Neuronal stem cell (in vitro differentiated cells): ENCODE data around the gene HAPSTR1. TPM values are rescaled to one million over a fixed set of nuclear protein-coding genes. Genes with fewer than 3 reads are reported as not detected.
"Not testable (repeated sequence)": the region's sequence is repeated elsewhere in the genome, so short reads cannot be mapped to it uniquely, and the experiment has no call there.

Experiments
- DNase-seq: peaks from one replicate; pipeline ENCODE4 v3.0.0-alpha.2; 2013; ENCODE audit warnings: low spot score
- H2AFZ ChIP-seq: one replicate; pipeline ENCODE4 v1.6.1; 2013; ENCODE audit warnings: mild to moderate bottlenecking, low read length, inconsistent platforms
- H2AK5ac ChIP-seq: 2 replicates; pipeline ENCODE4 v1.6.1; 2013; ENCODE audit warnings: low read depth, mild to moderate bottlenecking, inconsistent platforms, low read length, moderate library complexity, mixed read lengths
- H2BK120ac ChIP-seq: 2 replicates; pipeline ENCODE4 v1.6.1; 2013; ENCODE audit warnings: low read depth, mild to moderate bottlenecking, inconsistent platforms, low read length, moderate library complexity, mixed read lengths
- H2BK12ac ChIP-seq: one replicate; pipeline ENCODE4 v1.6.1; 2013; ENCODE audit warnings: low read length, inconsistent platforms
- H2BK15ac ChIP-seq: 2 replicates; pipeline ENCODE4 v1.6.1; 2013; ENCODE audit warnings: mild to moderate bottlenecking, low read length, inconsistent platforms, mixed read lengths
- H2BK5ac ChIP-seq: one replicate; pipeline ENCODE4 v1.6.1; 2013; ENCODE audit warnings: inconsistent platforms, mild to moderate bottlenecking, low read length, moderate library complexity
- H3K14ac ChIP-seq: one replicate; pipeline ENCODE4 v1.6.1; 2013; ENCODE audit warnings: low read length, inconsistent platforms
- H3K18ac ChIP-seq: 2 replicates; pipeline ENCODE4 v1.6.1; 2013; ENCODE audit warnings: low read length, inconsistent platforms
- H3K23ac ChIP-seq: 2 replicates; pipeline ENCODE4 v1.6.1; 2013; ENCODE audit warnings: low read depth, mild to moderate bottlenecking, mixed read lengths, low read length, inconsistent platforms; ENCODE audit not compliant: poor library complexity
- H3K27ac ChIP-seq: replicated peaks from 3 replicates; pipeline ENCODE4 v1.5.1; 2013; ENCODE audit warnings: low read length, inconsistent platforms
- H3K27me3 ChIP-seq, 3 experiments: 2 replicates each; pipeline ENCODE4 v1.6.1; 2013; ENCODE audit warnings: low read length in 3 of 3, mild to moderate bottlenecking in 2 of 3, inconsistent platforms in 1 of 3, low read depth in 1 of 3, mixed read lengths in 1 of 3, moderate library complexity in 1 of 3; ENCODE audit not compliant: control insufficient read depth in 3 of 3, insufficient read depth in 3 of 3
- H3K36me3 ChIP-seq, 2 donors: replicated peaks in 1 of 2; 2 replicates each; pipeline ENCODE4 v1.6.1; 2013; ENCODE audit warnings: low read length in 2 of 2; ENCODE audit not compliant: control insufficient read depth in 2 of 2, insufficient read depth in 2 of 2
- H3K4ac ChIP-seq: 2 replicates; pipeline ENCODE4 v1.6.1; 2013; ENCODE audit warnings: inconsistent platforms, mild to moderate bottlenecking, low read length, moderate library complexity
- H3K4me1 ChIP-seq, 2 donors: 1 replicate in 1 of 2; 2 replicates in 1 of 2; pipeline ENCODE4 v1.6.1; 2013; ENCODE audit warnings: low read length in 2 of 2, low read depth in 1 of 2; ENCODE audit not compliant: control insufficient read depth in 2 of 2, insufficient read depth in 1 of 2
- H3K4me2 ChIP-seq: one replicate; pipeline ENCODE4 v1.6.1; 2013; ENCODE audit warnings: mild to moderate bottlenecking, low read length, inconsistent platforms; ENCODE audit not compliant: insufficient read depth, poor library complexity, severe bottlenecking
- H3K4me3 ChIP-seq, 2 donors: 2 replicates each; pipeline ENCODE4 v1.5.1; 2013; ENCODE audit warnings: low read length in 2 of 2, mild to moderate bottlenecking in 2 of 2, inconsistent platforms in 1 of 2, moderate library complexity in 1 of 2
- H3K79me1 ChIP-seq: one replicate; pipeline ENCODE4 v1.6.1; 2013; ENCODE audit warnings: low read depth, mild to moderate bottlenecking, inconsistent platforms, low read length, moderate library complexity
- H3K9ac ChIP-seq: one replicate; pipeline ENCODE4 v1.6.1; 2013; ENCODE audit warnings: mild to moderate bottlenecking, low read depth, low read length, inconsistent platforms; ENCODE audit not compliant: poor library complexity
- H3K9me3 ChIP-seq, 2 donors: replicated peaks in 1 of 2; 2 replicates each; pipeline versions ENCODE3 to v1.6.1; 2013; ENCODE audit warnings: low read length in 2 of 2, mild to moderate bottlenecking in 2 of 2, inconsistent platforms in 1 of 2, low read depth in 1 of 2, mixed read lengths in 1 of 2, moderate library complexity in 1 of 2; ENCODE audit not compliant: control insufficient read depth in 2 of 2, insufficient read depth in 1 of 2
- H4K8ac ChIP-seq: one replicate; pipeline ENCODE4 v1.6.1; 2013; ENCODE audit warnings: low read depth, mild to moderate bottlenecking, inconsistent platforms, low read length, moderate library complexity
- H4K91ac ChIP-seq: one replicate; pipeline ENCODE4 v1.6.1; 2013; ENCODE audit warnings: low read length, low read depth, mild to moderate bottlenecking, inconsistent platforms; ENCODE audit not compliant: poor library complexity
- WGBS, 2 donors: extraction: QIAGEN DNeasy Blood & Tissue Kit; methylation state at CpG; one replicate each; pipeline ENCODE4 v1.1.7; 2013; ENCODE audit warnings: missing lambda C conversion rate in 2 of 2, mixed read lengths in 1 of 2; ENCODE audit not compliant: insufficient read length in 2 of 2, insufficient replicate concordance in 1 of 2; ENCODE audit errors: extremely low coverage in 2 of 2; 5-methylcytosine and 5-hydroxymethylcytosine counted together
- polyA plus RNA-seq, 2 experiments: library from polyadenylated mRNA; stranded (reverse); fragments of 200-250 nt; gene quantifications; one replicate each; pipeline ENCODE4 v1.2.3, GENCODE V29; 2013

HAPSTR1 gene
- 25.7 TPM for polyA plus RNA-seq (2013, experiment 1 of 2)
- polyA plus RNA-seq (2013, experiment 2 of 2) = 27.4 TPM

GRCh38 chr16:9090960-9091866, at the start of gene HAPSTR1:
Gene HAPSTR1, plus strand, starts transcription at chr16:9091644. Its CDS starts 401 bp downstream, at chr16:9092045.
- Histone ChIP-seq H2BK15ac (peak within 1 kb of the TSS; percentile 92), H3K79me1 (peaks cover 5% of the 10 kb centered on the region), H3K27me3 (no peaks in the 10 kb centered on the region), H3K4ac (peak within 1 kb of the TSS; percentile 56), H3K23ac (peak within 1 kb of the TSS; percentile 100), H3K27ac (peak within 1 kb of the TSS; percentile 80), H3K4me1 (peaks cover 5 to 15% of the 10 kb centered on the region in 2 donors), H2AK5ac (peak within 1 kb of the TSS; percentile 91), H3K9me3 (no peaks in the 10 kb centered on the region), H3K18ac (peak within 1 kb of the TSS; percentile 99), H2AFZ (peak within 1 kb of the TSS; percentile 83), H2BK5ac (peak within 1 kb of the TSS; percentile 98), H2BK120ac (peak within 1 kb of the TSS; percentile 29), H3K14ac (peak within 1 kb of the TSS; percentile 89), H4K91ac (peak within 1 kb of the TSS; percentile 5), H2BK12ac (peak within 1 kb of the TSS; percentile 89), H3K9ac (peak within 1 kb of the TSS; percentile 98), H3K4me2 (peak within 1 kb of the TSS; percentile 82), H4K8ac (peak within 1 kb of the TSS; percentile 57), H3K4me3 (peak within 1 kb of the TSS; percentile 95 to 97), H3K36me3 (peaks cover 5 to 36% of the 10 kb centered on the region in 2 donors)
- DNase-seq = peak; percentile 100
- no CpG with 5 or more reads among the region's 79 CpGs for WGBS, 2 donors

GRCh38 chr16:9042533-9042932, 48.9 kb upstream of the HAPSTR1 start:
- no peak overlapping the region for H2BK5ac ChIP-seq
- no peak overlapping the region for H3K18ac ChIP-seq
- H3K4me3 ChIP-seq = peak overlapping the region in 1 of 2 donors; percentile 35
- no peak overlapping the region for H2BK120ac ChIP-seq
- no peak overlapping the region for H3K4me2 ChIP-seq
- no peak overlapping the region for H4K8ac ChIP-seq
- no peaks in the 10 kb centered on the region for H3K36me3 ChIP-seq
- H4K91ac ChIP-seq = no peak overlapping the region
- H3K9ac ChIP-seq = no peak overlapping the region
- peaks cover under 1% of the 10 kb centered on the region in 2 donors for H3K4me1 ChIP-seq
- no peak overlapping the region for H2BK12ac ChIP-seq
- no peak overlapping the region for H3K14ac ChIP-seq
- no peaks in the 10 kb centered on the region for H3K79me1 ChIP-seq
- H3K4ac ChIP-seq = no peak overlapping the region
- no peaks in the 10 kb centered on the region for H3K27me3 ChIP-seq
- no peak for DNase-seq
- H2BK15ac ChIP-seq = no peak overlapping the region
- no peak overlapping the region for H2AK5ac ChIP-seq
- H3K9me3 ChIP-seq = peaks cover 0 to 11% of the 10 kb centered on the region in 2 donors
- WGBS, 2 donors = no CpG with 5 or more reads among the region's 5 CpGs
- peak overlapping the region; percentile 8 for H2AFZ ChIP-seq
- no peak overlapping the region for H3K23ac ChIP-seq
- H3K27ac ChIP-seq = no peak overlapping the region

- no peak overlapping the region for H3K23ac ChIP-seq
- WGBS, 2 donors = no CpG with 5 or more reads among the region's 15 CpGs
- no peak overlapping the region for H2BK12ac ChIP-seq
- no peak overlapping the region for H2AK5ac ChIP-seq
- H3K4ac ChIP-seq = no peak overlapping the region
- no peak overlapping the region for H2BK5ac ChIP-seq
- H4K8ac ChIP-seq = no peak overlapping the region
- H3K4me2 ChIP-seq = no peak overlapping the region
- DNase-seq = no peak
- H4K91ac ChIP-seq = no peak overlapping the region
- no peaks in the 10 kb centered on the region for H3K79me1 ChIP-seq
- H3K27ac ChIP-seq = no peak overlapping the region
- H3K4me1 ChIP-seq = peaks cover 3 to 5% of the 10 kb centered on the region in 2 donors
- H3K36me3 ChIP-seq = no peaks in the 10 kb centered on the region
- no peak overlapping the region for H2BK120ac ChIP-seq
- no peak overlapping the region for H3K9ac ChIP-seq
- H2AFZ ChIP-seq = no peak overlapping the region
- no peak overlapping the region for H2BK15ac ChIP-seq
- H3K27me3 ChIP-seq = no peaks in the 10 kb centered on the region
- H3K9me3 ChIP-seq = peaks cover 0 to 11% of the 10 kb centered on the region in 2 donors
- H3K14ac ChIP-seq = no peak overlapping the region
- H3K18ac ChIP-seq = no peak overlapping the region
- H3K4me3 ChIP-seq = no peak overlapping the region
Observed at GRCh38 chr16:9042964-9043680, 48.3 kb upstream of the HAPSTR1 start.

GRCh38 chr16:9045562-9045961, 45.9 kb upstream of the HAPSTR1 start:
- H3K18ac ChIP-seq, H3K4me3 ChIP-seq, H4K91ac ChIP-seq, H3K79me1 ChIP-seq, H3K4ac ChIP-seq, H2BK12ac ChIP-seq, H4K8ac ChIP-seq, H3K14ac ChIP-seq, H2BK120ac ChIP-seq, H3K4me2 ChIP-seq, H3K27me3 ChIP-seq, H2AFZ ChIP-seq, H3K23ac ChIP-seq, DNase-seq, H3K36me3 ChIP-seq, H3K4me1 ChIP-seq, H3K27ac ChIP-seq, H2BK15ac ChIP-seq, H3K9ac ChIP-seq, H2AK5ac ChIP-seq, H2BK5ac ChIP-seq: not testable (repeated sequence)
- no CpG with 5 or more reads among the region's 3 CpGs for WGBS, 2 donors
- H3K9me3 ChIP-seq = peaks cover 0 to 11% of the 10 kb centered on the region in 2 donors
